Panc1 (cell line): ENCODE data around the gene UBR2. TPM values are rescaled to one million over a fixed set of nuclear protein-coding genes. Genes with fewer than 3 reads are reported as not detected.

Source experiments
- ATAC-seq: fragments of 200-7000 bp; cut with Tn5 transposase; 2 replicates; pipeline ENCODE4 v1.9.1; 2020; ENCODE audit warnings: mild to moderate bottlenecking, moderate library complexity
- BruUV-seq: library from RNA; stranded (reverse); fragments of 400-500 nt; replicated peaks from 2 replicates; lab custom pipeline; 2021; lab: Mats Ljungman, UMichigan
- CTCF ChIA-PET: fragments of 300-600 bp; sonication (Branson Sonifier 250); formaldehyde crosslinking; loops from one replicate; lab custom pipeline; 2022; ENCODE audit warnings: antibody characterized with exemption; lab: Charles Lee
- POLR2A ChIA-PET: fragments of 300-600 bp; sonication (Branson Sonifier 250); formaldehyde crosslinking; loops from one replicate; lab custom pipeline; 2022; ENCODE audit warnings: antibody characterized with exemption; lab: Charles Lee
- DNase-seq: peaks from one replicate; pipeline ENCODE4 v3.0.0-alpha.2; 2010; ENCODE audit warnings: low read depth, low spot score
- H3K27ac ChIP-seq: 2 replicates; pipeline ENCODE4 v1.5.1; 2011; ENCODE audit warnings: mild to moderate bottlenecking, low read length, inconsistent platforms
- H3K27me3 ChIP-seq: fragments of 200-500 bp; sonication (Bioruptor generic); 2 replicates; pipeline ENCODE4 v1.6.0; 2014; ENCODE audit warnings: low read length, inconsistent platforms; ENCODE audit not compliant: control insufficient read depth, insufficient read depth
- H3K36me3 ChIP-seq: fragments of 200-500 bp; sonication (Bioruptor generic); 2 replicates; pipeline ENCODE4 v1.5.1; 2014; ENCODE audit warnings: inconsistent platforms, mild to moderate bottlenecking, low read length, moderate library complexity; ENCODE audit not compliant: control insufficient read depth, insufficient read depth
- H3K4me1 ChIP-seq: 2 replicates; pipeline ENCODE4 v1.5.1; 2011; ENCODE audit warnings: inconsistent platforms, mild to moderate bottlenecking, low read length, moderate library complexity; ENCODE audit not compliant: control insufficient read depth, insufficient read depth
- H3K4me3 ChIP-seq, 2 experiments: 2 replicates each; pipeline ENCODE4 v1.5.1; 2011 to 2012; ENCODE audit warnings: low read depth in 2 of 2, low read length in 2 of 2, mild to moderate bottlenecking in 2 of 2, inconsistent platforms in 1 of 2, moderate library complexity in 1 of 2
- H3K9me3 ChIP-seq: fragments of 200-500 bp; sonication (Bioruptor generic); 2 replicates; pipeline ENCODE4 v1.5.1; 2014; ENCODE audit warnings: low read depth, mild to moderate bottlenecking, inconsistent platforms, low read length, moderate library complexity; ENCODE audit not compliant: control insufficient read depth, insufficient read depth
- POLR2AphosphoS5 ChIP-seq: IDR thresholded peaks from 2 replicates; pipeline ENCODE4 v1.6.1; 2012; ENCODE audit warnings: mild to moderate bottlenecking, low read depth, low read length, moderate library complexity
- REST ChIP-seq, 2 experiments: IDR thresholded peaks; 2 replicates each; pipeline ENCODE4 v1.6.1; 2011 to 2012; ENCODE audit warnings: low read depth in 2 of 2, control low read depth in 1 of 2, low read length in 1 of 2, mild to moderate bottlenecking in 1 of 2, moderate library complexity in 1 of 2; ENCODE audit not compliant: insufficient read depth in 1 of 2
- SIN3A ChIP-seq: IDR thresholded peaks from 2 replicates; pipeline ENCODE4 v1.6.1; 2012; ENCODE audit warnings: low read depth, mild to moderate bottlenecking, low read length, moderate library complexity, borderline replicate concordance; ENCODE audit not compliant: insufficient read depth
- TCF7L2 ChIP-seq: IDR thresholded peaks from 2 replicates; pipeline ENCODE4 v1.6.1; 2011; ENCODE audit warnings: mild to moderate bottlenecking, low read depth, low read length, inconsistent platforms
- in situ Hi-C: cut with HindIII; loops from 2 replicates; pipeline ENCODE4 v1.10.0; 2016; ENCODE audit warnings: low sequenced_read_pairs, low pct_unique_long_range_greater_than_20kb
- intact Hi-C: fragments of 100-400 bp; cut with micrococcal nuclease; formaldehyde crosslinking; loops from one replicate; pipeline ENCODE4 v1.10.0; 2022; ENCODE audit not compliant: unreplicated experiment
- total RNA-seq: library from RNA; stranded (reverse); gene quantifications from one replicate; pipeline ENCODE4 v1.2.1, GENCODE V29; 2021; ENCODE audit not compliant: unreplicated experiment
- TF ChIP-seq, protein P1 (sequence below): fragments of 450-650 bp; IDR thresholded peaks from 2 replicates; pipeline ENCODE4 v1.5.1; 2017; ENCODE audit warnings: mild to moderate bottlenecking

Gene UBR2
- total RNA-seq, 1 experiment from 2014 or later = 19.1 TPM

GRCh38 chr6:42724825-42725224 lies 161.0 kb downstream of the UBR2 start:
- no peak overlapping the region for H3K4me3 ChIP-seq
- H3K36me3 ChIP-seq = no peaks in the 10 kb centered on the region
- ChIA-PET POLR2A (interaction anchor here (0.6 kb wide), 2 partner anchors 146 to 166 kb away, joined by 3 to 5 read pairs; a partner anchor contains a TSS), CTCF (no interaction called here)
- intact Hi-C loops = loop anchor here (5.0 kb wide), 1 partner anchor 152 kb away; the partner anchor contains the start of gene RPL7L1
- TF ChIP-seq REST (IDR thresholded peaks at IDR 0.05; ENCODE audit: insufficient read depth in 1 of 2, low read depth in 2 of 2, low read length in 1 of 2) (no peak), TCF7L2 (no peak), SIN3A (no peak), POLR2AphosphoS5 (no peak)
- TF ChIP-seq, protein P1, sequence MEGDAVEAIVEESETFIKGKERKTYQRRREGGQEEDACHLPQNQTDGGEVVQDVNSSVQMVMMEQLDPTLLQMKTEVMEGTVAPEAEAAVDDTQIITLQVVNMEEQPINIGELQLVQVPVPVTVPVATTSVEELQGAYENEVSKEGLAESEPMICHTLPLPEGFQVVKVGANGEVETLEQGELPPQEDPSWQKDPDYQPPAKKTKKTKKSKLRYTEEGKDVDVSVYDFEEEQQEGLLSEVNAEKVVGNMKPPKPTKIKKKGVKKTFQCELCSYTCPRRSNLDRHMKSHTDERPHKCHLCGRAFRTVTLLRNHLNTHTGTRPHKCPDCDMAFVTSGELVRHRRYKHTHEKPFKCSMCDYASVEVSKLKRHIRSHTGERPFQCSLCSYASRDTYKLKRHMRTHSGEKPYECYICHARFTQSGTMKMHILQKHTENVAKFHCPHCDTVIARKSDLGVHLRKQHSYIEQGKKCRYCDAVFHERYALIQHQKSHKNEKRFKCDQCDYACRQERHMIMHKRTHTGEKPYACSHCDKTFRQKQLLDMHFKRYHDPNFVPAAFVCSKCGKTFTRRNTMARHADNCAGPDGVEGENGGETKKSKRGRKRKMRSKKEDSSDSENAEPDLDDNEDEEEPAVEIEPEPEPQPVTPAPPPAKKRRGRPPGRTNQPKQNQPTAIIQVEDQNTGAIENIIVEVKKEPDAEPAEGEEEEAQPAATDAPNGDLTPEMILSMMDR = no peak
- no TSS peak for BruUV-seq
- no peak overlapping the region for H3K27ac ChIP-seq
- H3K4me1 ChIP-seq = peaks cover 4% of the 10 kb centered on the region
- DNase-seq (no peak), ATAC-seq (no peak)
- in situ Hi-C loops = no loop called here
- no peaks in the 10 kb centered on the region for H3K27me3 ChIP-seq
- H3K9me3 ChIP-seq = no peaks in the 10 kb centered on the region

DNA sequence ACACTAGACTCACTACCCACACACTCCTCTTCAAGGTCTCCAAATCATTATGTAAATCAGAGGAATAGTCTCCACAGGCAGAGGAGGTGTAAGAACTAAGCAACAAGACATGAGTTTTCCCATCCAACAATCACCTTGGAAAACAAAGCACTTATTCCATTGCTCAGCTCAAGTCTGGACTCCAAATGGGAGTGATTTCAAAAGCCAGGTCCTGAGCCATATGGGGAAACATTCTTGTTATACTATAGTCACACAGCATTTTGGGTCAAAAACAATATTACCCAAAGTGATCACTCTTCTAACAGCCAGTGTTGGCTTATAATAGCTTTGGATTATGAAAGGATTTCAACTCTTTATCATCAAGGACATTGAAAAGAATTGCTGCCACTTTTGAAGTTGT lies 162.2 kb downstream of the UBR2 start:
- Histone ChIP-seq H3K36me3 (no peaks in the 10 kb centered on the region), H3K9me3 (no peaks in the 10 kb centered on the region), H3K27ac (no peak overlapping the region), H3K4me1 (peaks cover 4% of the 10 kb centered on the region; the same call in 1 of the 2 replicates), H3K27me3 (no peaks in the 10 kb centered on the region), H3K4me3 (no peak overlapping the region)
- ChIA-PET CTCF (interaction anchor here (0.5 to 1.1 kb wide), 5 partner anchors 26 to 137 kb away, joined by 3 to 6 read pairs (median 4); no protein-coding TSS in a partner anchor), POLR2A (interaction anchor here (0.6 kb wide), 1 partner anchor 40 kb away, joined by 3 read pairs; no protein-coding TSS in a partner anchor)
- ATAC-seq (no peak), DNase-seq (no peak)
- intact Hi-C loops = loop anchor here (1.0 to 5.0 kb wide), 2 partner anchors 65 to 151 kb away; partner anchors contain the start of gene RPL7L1
- TF ChIP-seq, protein P1 = no peak
- no peak for TF ChIP-seq POLR2AphosphoS5
- no peak for TF ChIP-seq TCF7L2
- TF ChIP-seq REST (IDR thresholded peaks at IDR 0.05; ENCODE audit: insufficient read depth in 1 of 2, low read depth in 2 of 2, low read length in 1 of 2) = no peak
- no peak for TF ChIP-seq SIN3A
- in situ Hi-C loops = no loop called here
- BruUV-seq = no TSS peak
